IPS DF 6.9 (cell line): Measurements from ENCODE around the gene IQUB.
"Not testable (repeated sequence)": the region's sequence is repeated elsewhere in the genome, so short reads cannot be mapped to it uniquely, and the experiment has no call there.

Source experiments
- DNase-seq: peaks from one replicate; pipeline ENCODE4 v3.0.0-alpha.2; 2013; ENCODE audit warnings: low read depth, low spot score
- H3K27ac ChIP-seq: one replicate; pipeline ENCODE4 v1.5.1; 2013; ENCODE audit warnings: low read length, control low read depth
- H3K27me3 ChIP-seq: 2 replicates; pipeline ENCODE4 v1.6.1; 2013; ENCODE audit warnings: mild to moderate bottlenecking, low read length; ENCODE audit not compliant: control insufficient read depth, insufficient read depth
- H3K36me3 ChIP-seq: 2 replicates; pipeline ENCODE4 v1.6.1; 2013; ENCODE audit warnings: low read length; ENCODE audit not compliant: control insufficient read depth, insufficient read depth
- H3K4me1 ChIP-seq: 2 replicates; pipeline ENCODE4 v1.6.1; 2013; ENCODE audit warnings: low read length; ENCODE audit not compliant: control insufficient read depth, insufficient read depth
- H3K4me3 ChIP-seq: 2 replicates; pipeline ENCODE4 v1.5.1; 2013; ENCODE audit warnings: mild to moderate bottlenecking, low read length
- H3K9me3 ChIP-seq: 2 replicates; pipeline ENCODE4 v1.6.1; 2013; ENCODE audit warnings: low read length, inconsistent platforms; ENCODE audit not compliant: control insufficient read depth, insufficient read depth
- WGBS: extraction: QIAGEN DNeasy Blood & Tissue Kit; methylation state at CpG from one replicate; pipeline ENCODE4 v1.1.7; 2013; ENCODE audit warnings: mixed read lengths, missing lambda C conversion rate; ENCODE audit not compliant: insufficient read length, insufficient coverage; 5-methylcytosine and 5-hydroxymethylcytosine counted together

Gene IQUB

GRCh38 chr7:123539871-123540270, 5.5 kb upstream of the IQUB start:
- no peaks in the 10 kb centered on the region for H3K4me1 ChIP-seq
- no peak for DNase-seq
- H3K4me3 ChIP-seq, result no peak overlapping the region
- H3K27ac ChIP-seq, result no peak overlapping the region
- H3K9me3 ChIP-seq, result no peaks in the 10 kb centered on the region
- no peaks in the 10 kb centered on the region for H3K27me3 ChIP-seq
- H3K36me3 ChIP-seq, result no peaks in the 10 kb centered on the region
- WGBS, result no CpG with 5 or more reads among the region's 1 CpG

GRCh38 chr7:123538897-123539296, 4.5 kb upstream of the IQUB start:
- WGBS, result no CpG with 5 or more reads among the region's 1 CpG
- Histone ChIP-seq H3K9me3 (no peaks in the 10 kb centered on the region), H3K36me3 (no peaks in the 10 kb centered on the region), H3K27me3 (no peaks in the 10 kb centered on the region), H3K4me1 (no peaks in the 10 kb centered on the region; the same call in 1 of the 2 replicates), H3K27ac (no peak overlapping the region), H3K4me3 (no peak overlapping the region)
- DNase-seq, result no peak

DNA sequence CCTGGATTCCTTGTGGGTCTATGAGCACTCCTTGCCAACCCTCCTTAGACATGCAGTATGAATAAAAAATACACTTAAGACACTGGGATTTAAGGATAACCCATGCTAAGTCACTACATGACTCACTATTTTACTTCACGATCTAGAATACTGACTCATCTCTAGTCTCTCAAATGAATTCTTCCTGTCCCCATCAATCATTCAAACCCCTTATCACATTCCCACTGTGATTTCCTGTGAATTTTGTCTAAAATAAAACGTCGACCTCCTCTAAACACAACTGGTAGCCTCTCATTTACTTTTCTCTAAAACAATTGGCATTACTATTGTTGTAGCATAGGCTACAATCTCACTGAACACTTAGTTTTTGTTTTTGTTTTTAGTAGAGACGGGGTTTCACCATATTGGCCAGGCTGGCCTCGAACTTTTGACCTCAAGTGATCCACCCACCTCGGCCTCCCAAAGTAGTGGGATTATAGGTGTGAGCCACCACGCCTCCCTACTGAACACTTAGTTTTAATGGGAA, 3.9 kb upstream of the IQUB start:
- Histone ChIP-seq H3K36me3 (no peaks in the 10 kb centered on the region), H3K27me3 (no peaks in the 10 kb centered on the region), H3K9me3 (no peaks in the 10 kb centered on the region), H3K27ac (no peak overlapping the region), H3K4me3 (no peak overlapping the region), H3K4me1 (no peaks in the 10 kb centered on the region; the same call in 1 of the 2 replicates)
- 100% methylated on average over 2 of the region's 7 CpGs for WGBS
- DNase-seq, result no peak

DNA sequence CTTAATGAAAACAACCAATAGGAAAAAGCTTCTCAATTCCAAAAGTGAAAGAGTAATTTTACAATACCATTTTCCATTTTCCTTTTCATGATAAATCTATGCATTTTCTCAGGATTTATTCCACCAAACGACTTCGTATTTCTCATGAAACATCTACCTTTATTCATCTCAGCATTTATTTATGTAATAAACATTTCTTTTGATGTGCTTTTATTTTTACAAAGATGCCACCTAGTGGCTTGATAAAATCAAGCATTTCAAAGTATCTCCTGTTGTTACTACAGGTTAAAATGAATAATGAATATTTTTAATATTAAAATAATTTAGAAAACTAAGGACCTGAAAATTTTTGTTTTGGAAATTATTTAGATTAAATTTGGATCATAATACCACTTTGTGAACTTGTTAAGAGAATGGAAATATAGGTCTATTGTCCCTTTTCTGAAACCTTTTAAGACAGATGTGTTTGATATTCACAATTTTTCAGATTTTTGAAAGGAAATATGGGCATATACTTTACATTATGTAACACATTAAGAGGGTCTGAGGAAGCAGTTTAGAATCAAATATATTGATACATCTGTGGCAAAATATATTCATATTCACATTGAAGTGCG, 2.7 kb upstream of the IQUB start:
- Histone ChIP-seq H3K36me3 (no peaks in the 10 kb centered on the region), H3K9me3 (no peaks in the 10 kb centered on the region), H3K4me1 (no peaks in the 10 kb centered on the region; the same call in 1 of the 2 replicates), H3K4me3 (no peak overlapping the region), H3K27ac (no peak overlapping the region), H3K27me3 (no peaks in the 10 kb centered on the region)
- WGBS, result 100% methylated on average over 2 of the region's 3 CpGs
- no peak for DNase-seq

- no peak for DNase-seq
- H3K4me1 ChIP-seq, result no peaks in the 10 kb centered on the region; the same call in 1 of the 2 replicates
- no peak overlapping the region for H3K27ac ChIP-seq
- WGBS, result no CpG with 5 or more reads among the region's 12 CpGs
- no peak overlapping the region for H3K4me3 ChIP-seq
- H3K36me3 ChIP-seq, result no peaks in the 10 kb centered on the region
- no peaks in the 10 kb centered on the region for H3K27me3 ChIP-seq
- no peaks in the 10 kb centered on the region for H3K9me3 ChIP-seq
These were observed 1.1 kb upstream of the IQUB start for GRCh38 chr7:123535517-123535916.

GRCh38 chr7:123533929-123534382, 439 bp downstream of the IQUB start:
- WGBS, result no CpG with 5 or more reads among the region's 9 CpGs
- no peaks in the 10 kb centered on the region for H3K36me3 ChIP-seq
- no peaks in the 10 kb centered on the region for H3K27me3 ChIP-seq
- no peaks in the 10 kb centered on the region for H3K9me3 ChIP-seq
- no peak for DNase-seq
- H3K27ac ChIP-seq, result no peak overlapping the region
- peak overlapping the region; percentile 51; the same call in 1 of the 2 replicates for H3K4me3 ChIP-seq
- no peaks in the 10 kb centered on the region; the same call in 1 of the 2 replicates for H3K4me1 ChIP-seq

GRCh38 chr7:123533553-123533917, 860 bp downstream of the IQUB start:
- Histone ChIP-seq H3K27ac (no peak overlapping the region), H3K27me3 (no peaks in the 10 kb centered on the region), H3K9me3 (no peaks in the 10 kb centered on the region), H3K4me3 (no peak overlapping the region), H3K36me3 (no peaks in the 10 kb centered on the region), H3K4me1 (no peaks in the 10 kb centered on the region; the same call in 1 of the 2 replicates)
- WGBS, result no CpG with 5 or more reads among the region's 3 CpGs
- no peak for DNase-seq

- not testable (repeated sequence) for H3K36me3 ChIP-seq, H3K27me3 ChIP-seq, H3K9me3 ChIP-seq, H3K4me1 ChIP-seq, DNase-seq, H3K27ac ChIP-seq
- WGBS, result no CpG with 5 or more reads among the region's 33 CpGs
- H3K4me3 ChIP-seq, result peak overlapping the region; percentile 49; the same call in 1 of the 2 replicates
These were observed 1.4 kb downstream of the IQUB start for GRCh38 chr7:123532788-123533552.

GRCh38 chr7:123532343-123532742, 2.1 kb downstream of the IQUB start:
- no CpG with 5 or more reads among the region's 14 CpGs for WGBS
- not testable (repeated sequence) for H3K4me1 ChIP-seq, H3K27me3 ChIP-seq, DNase-seq, H3K36me3 ChIP-seq, H3K27ac ChIP-seq, H3K9me3 ChIP-seq
- H3K4me3 ChIP-seq, result peak overlapping the region; percentile 21; the same call in 1 of the 2 replicates

- no CpG with 5 or more reads among the region's 13 CpGs for WGBS
- not testable (repeated sequence) for H3K9me3 ChIP-seq, H3K36me3 ChIP-seq, H3K27me3 ChIP-seq, H3K4me1 ChIP-seq, H3K4me3 ChIP-seq, H3K27ac ChIP-seq, DNase-seq
These were observed 4.3 kb downstream of the IQUB start for GRCh38 chr7:123530035-123530591.
